GM18520 (cell line): ENCODE results near the gene RGS8.

Experiments
- ATAC-seq: cut with Tn5 transposase; IDR thresholded peaks from one replicate; pipeline ENCODE4 v1.9.1; 2021; ENCODE audit not compliant: unreplicated experiment

RGS8 gene

GRCh38 chr1:182672487-182672836 lies 11.9 kb downstream of the RGS8 start:
- no peak for ATAC-seq

GRCh38 chr1:182671750-182672486 lies 12.5 kb downstream of the RGS8 start:
- no peak for ATAC-seq

- ATAC-seq: no peak
Measured at GRCh38 chr1:182670032-182670749, 14.2 kb downstream of the RGS8 start.

- no peak for ATAC-seq
Measured at GRCh38 chr1:182669266-182669665, 15.1 kb downstream of the RGS8 start.

GRCh38 chr1:182668521-182669054 lies 15.8 kb downstream of the RGS8 start:
- no peak for ATAC-seq

GRCh38 chr1:182667848-182668505 lies 16.4 kb downstream of the RGS8 start:
- ATAC-seq: no peak

- no peak for ATAC-seq
Measured at GRCh38 chr1:182666706-182667105, 17.7 kb downstream of the RGS8 start.

- ATAC-seq: no peak
Measured at GRCh38 chr1:182664296-182664695, 20.1 kb downstream of the RGS8 start.

GRCh38 chr1:182662956-182663355 lies 21.4 kb downstream of the RGS8 start:
- ATAC-seq: no peak

- ATAC-seq: no peak
Measured at GRCh38 chr1:182662121-182662890, 22.1 kb downstream of the RGS8 start.

- ATAC-seq: no peak
Measured at GRCh38 chr1:182658055-182658454, 26.3 kb downstream of the RGS8 start.

GRCh38 chr1:182656842-182657397 lies 27.5 kb downstream of the RGS8 start:
- ATAC-seq: no peak

- no peak for ATAC-seq
Measured at GRCh38 chr1:182653986-182654385, 30.4 kb downstream of the RGS8 start.

- ATAC-seq: no peak
Measured at GRCh38 chr1:182652933-182653332, 31.5 kb downstream of the RGS8 start.

- no peak for ATAC-seq
Measured at GRCh38 chr1:182651339-182651724, 33.1 kb downstream of the RGS8 start.

- ATAC-seq: no peak
Measured at GRCh38 chr1:182650678-182651338, 33.6 kb downstream of the RGS8 start.

- no peak for ATAC-seq
Measured at GRCh38 chr1:182649041-182649440, 35.3 kb downstream of the RGS8 start.

- ATAC-seq: no peak
Measured at GRCh38 chr1:182646739-182647138, 37.6 kb downstream of the RGS8 start.

- no peak for ATAC-seq
Measured at GRCh38 chr1:182644886-182645285, 39.5 kb downstream of the RGS8 start.

GRCh38 chr1:182643699-182644098 lies 40.7 kb downstream of the RGS8 start:
- no peak for ATAC-seq
